ENCODE results near the gene UQCR10. TPM values are rescaled to one million over a fixed set of nuclear protein-coding genes. Genes with fewer than 3 reads are reported as not detected.

The UQCR10 gene
- total RNA-seq, 3 donors from 2014 or later (not counting 1 experiment from before 2014, with no cell fraction given): 33.6 to 40.8 (median 35.4) TPM

DNA sequence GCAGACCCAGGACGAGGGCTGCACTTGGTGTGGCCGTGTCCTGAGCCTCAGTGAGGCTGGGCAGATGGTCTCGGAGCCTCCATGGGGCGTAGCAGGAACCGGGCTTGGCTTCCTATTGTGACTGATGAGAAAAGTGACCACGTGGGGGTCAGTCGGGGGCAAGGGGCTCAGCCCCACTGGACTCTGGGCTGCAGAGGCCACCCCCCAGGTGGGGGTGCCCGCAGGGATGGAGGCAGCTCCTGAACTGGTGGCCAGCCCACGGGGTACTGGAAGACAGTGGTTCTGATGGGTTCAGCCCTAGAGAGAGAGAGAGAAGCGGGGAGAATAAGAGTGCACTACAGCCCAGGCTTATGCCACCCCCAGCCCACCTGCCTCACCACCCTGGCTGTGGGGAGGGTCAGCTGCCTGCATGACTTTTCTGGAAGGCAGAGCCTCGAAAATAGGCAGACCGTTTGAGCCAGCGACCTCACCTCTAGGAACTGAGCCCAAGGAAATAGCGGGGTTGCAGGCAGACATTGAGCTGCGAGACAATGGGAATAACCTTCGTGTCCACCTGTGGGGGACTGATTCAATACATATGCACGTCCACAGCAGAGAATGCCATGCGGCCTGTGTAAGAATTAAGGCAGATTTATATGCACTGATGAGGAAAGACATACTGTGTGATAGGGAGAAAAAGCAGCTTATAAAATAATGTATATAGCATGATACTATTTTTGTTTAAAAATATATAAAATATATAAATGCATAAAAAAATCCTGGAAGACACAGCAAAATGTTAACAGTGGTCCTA is 35.9 kb upstream of the UQCR10 start:
- H3K4me1 Mint-ChIP-seq: no peaks in the 10 kb centered on the region
- H3K4me3 Mint-ChIP-seq: no peak overlapping the region
- no peaks in the 10 kb centered on the region for H3K27me3 ChIP-seq (ENCODE audit: control insufficient read depth, insufficient read depth, low read length)
- no peak overlapping the region for H3K27ac Mint-ChIP-seq
- no peak overlapping the region for H3K27ac ChIP-seq (ENCODE audit: low read length)
- H3K36me3 ChIP-seq (ENCODE audit: control insufficient read depth, insufficient read depth, low read length): peaks cover 7% of the 10 kb centered on the region
- H3K9me3 ChIP-seq (ENCODE audit: control insufficient read depth, insufficient read depth, low read length): no peaks in the 10 kb centered on the region
- no peak for TF ChIP-seq CTCF (IDR thresholded peaks at IDR 0.05)
- ATAC-seq (no peak), DNase-seq (no peak)
- no peak overlapping the region for H3K4me3 ChIP-seq (ENCODE audit: low read length)
- intact Hi-C loops (cut with micrococcal nuclease): no loop called here
- no peaks in the 10 kb centered on the region for H3K4me1 ChIP-seq (ENCODE audit: control insufficient read depth, insufficient read depth, low read length)
- no peaks in the 10 kb centered on the region for H3K27me3 Mint-ChIP-seq (ENCODE audit: low read depth in 2 of 2)
- WGBS (ENCODE audit: insufficient coverage): 93% methylated on average over 17 of the region's 18 CpGs
- H3K36me3 Mint-ChIP-seq: no peaks in the 10 kb centered on the region
- no peaks in the 10 kb centered on the region for H3K9me3 Mint-ChIP-seq

DNA sequence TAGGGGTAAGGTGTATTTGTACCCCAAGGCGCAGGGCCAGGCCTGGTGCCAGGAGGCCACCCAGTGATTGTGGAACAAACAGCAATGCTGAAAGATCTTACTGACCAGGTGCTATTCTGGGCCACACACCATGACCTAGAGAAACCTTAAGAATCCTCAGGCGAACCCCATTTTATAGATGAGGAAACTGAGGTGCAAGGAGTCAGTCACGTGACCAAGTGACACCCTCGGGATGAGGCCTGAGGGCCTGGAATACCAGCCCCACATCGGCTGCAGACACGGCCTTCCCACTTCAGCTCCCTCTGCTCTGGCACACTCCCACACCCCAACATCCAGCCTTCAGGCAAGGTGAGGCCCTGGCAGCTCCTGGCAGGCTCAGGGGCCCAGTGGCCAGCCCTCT is 34.3 kb upstream of the UQCR10 start:
- no peaks in the 10 kb centered on the region for H3K27me3 ChIP-seq (ENCODE audit: control insufficient read depth, insufficient read depth, low read length)
- DNase-seq: no peak
- ATAC-seq: no peak
- H3K4me3 Mint-ChIP-seq: no peak overlapping the region
- H3K4me3 ChIP-seq (ENCODE audit: low read length): no peak overlapping the region
- H3K27me3 Mint-ChIP-seq (ENCODE audit: low read depth in 2 of 2): no peaks in the 10 kb centered on the region
- intact Hi-C loops (cut with micrococcal nuclease): no loop called here
- H3K9me3 ChIP-seq (ENCODE audit: control insufficient read depth, insufficient read depth, low read length): no peaks in the 10 kb centered on the region
- TF ChIP-seq CTCF (IDR thresholded peaks at IDR 0.05): no peak
- no peaks in the 10 kb centered on the region for H3K36me3 Mint-ChIP-seq
- H3K36me3 ChIP-seq (ENCODE audit: control insufficient read depth, insufficient read depth, low read length): peaks cover 9% of the 10 kb centered on the region
- WGBS (ENCODE audit: insufficient coverage): 89% methylated on average over 6 of the region's 6 CpGs
- no peaks in the 10 kb centered on the region for H3K4me1 ChIP-seq (ENCODE audit: control insufficient read depth, insufficient read depth, low read length)
- H3K27ac ChIP-seq (ENCODE audit: low read length): no peak overlapping the region
- H3K9me3 Mint-ChIP-seq: no peaks in the 10 kb centered on the region
- no peak overlapping the region for H3K27ac Mint-ChIP-seq
- no peaks in the 10 kb centered on the region for H3K4me1 Mint-ChIP-seq

DNA sequence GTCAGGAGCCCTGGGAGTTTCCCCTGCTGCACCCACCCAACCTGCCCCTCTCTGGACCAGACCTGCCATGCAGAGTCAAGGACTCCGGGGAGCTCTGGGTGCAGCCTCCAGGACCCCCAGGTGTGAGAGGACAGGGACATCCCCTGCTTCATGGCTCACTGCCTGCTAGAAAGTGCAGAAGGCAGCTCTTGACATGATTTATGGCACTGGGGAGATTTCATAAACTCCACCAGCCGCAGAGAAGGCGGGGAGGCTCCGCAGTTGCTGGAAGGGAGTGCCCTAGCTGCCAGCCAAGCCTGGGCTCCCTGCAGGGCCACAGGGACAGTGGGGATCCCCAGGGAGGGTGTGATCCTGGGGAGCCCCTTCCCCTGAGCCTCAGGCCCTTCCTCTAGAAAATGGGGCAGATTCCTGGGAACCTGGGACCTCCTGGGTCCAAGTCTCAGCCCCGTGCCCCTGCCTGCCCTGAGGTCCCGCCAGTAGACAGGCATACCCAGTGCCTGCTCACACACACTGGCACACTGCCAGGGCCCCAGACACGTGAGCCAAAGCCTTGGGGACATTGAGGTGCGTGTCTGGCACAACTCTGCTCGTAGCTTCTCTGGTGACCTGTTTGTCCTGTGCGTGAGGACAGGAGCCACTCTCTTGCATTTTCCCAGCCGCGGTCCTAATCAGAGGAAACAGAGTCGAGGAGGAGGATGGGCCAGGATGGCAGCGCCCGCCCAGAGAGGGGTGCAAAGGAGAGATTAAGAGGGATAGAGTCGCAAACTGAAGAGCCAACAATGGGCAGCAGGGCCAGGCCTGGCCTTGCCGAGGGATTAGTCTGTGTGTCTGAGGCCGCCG is 33.6 kb upstream of the UQCR10 start:
- Histone ChIP-seq H3K27ac (ENCODE audit: low read length) (no peak overlapping the region), H3K36me3 (ENCODE audit: control insufficient read depth, insufficient read depth, low read length) (peaks cover 14% of the 10 kb centered on the region), H3K9me3 (ENCODE audit: control insufficient read depth, insufficient read depth, low read length) (no peaks in the 10 kb centered on the region), H3K27me3 (ENCODE audit: control insufficient read depth, insufficient read depth, low read length) (no peaks in the 10 kb centered on the region), H3K4me3 (ENCODE audit: low read length) (no peak overlapping the region), H3K4me1 (ENCODE audit: control insufficient read depth, insufficient read depth, low read length) (no peaks in the 10 kb centered on the region)
- intact Hi-C loops (cut with micrococcal nuclease): no loop called here
- 44% methylated on average over 19 of the region's 19 CpGs for WGBS (ENCODE audit: insufficient coverage)
- Mint-ChIP-seq H3K4me3 (no peak overlapping the region), H3K27me3 (ENCODE audit: low read depth in 2 of 2) (no peaks in the 10 kb centered on the region), H3K9me3 (no peaks in the 10 kb centered on the region), H3K36me3 (no peaks in the 10 kb centered on the region), H3K4me1 (no peaks in the 10 kb centered on the region), H3K27ac (no peak overlapping the region)
- no peak for ATAC-seq
- no peak for DNase-seq
- TF ChIP-seq CTCF (IDR thresholded peaks at IDR 0.05): no peak
